Urinary bladder (tissue), 4 donors: ENCODE measurements around the gene DUSP10. TPM values are rescaled to one million over a fixed set of nuclear protein-coding genes. Genes with fewer than 3 reads are reported as not detected.

ENCODE experiments used
- DNase-seq: peaks from one replicate; pipeline ENCODE4 v3.0.0-alpha.2; 2015; ENCODE audit errors: extremely low spot score
- H3K27ac ChIP-seq: one replicate; pipeline ENCODE4 v1.5.1; 2013; ENCODE audit warnings: low read depth, mild to moderate bottlenecking, moderate library complexity
- H3K36me3 ChIP-seq: one replicate; pipeline ENCODE4 v1.6.1; 2013; ENCODE audit warnings: mild to moderate bottlenecking, moderate library complexity; ENCODE audit not compliant: insufficient read depth
- H3K4me1 ChIP-seq: one replicate; pipeline ENCODE4 v1.6.1; 2013; ENCODE audit warnings: mild to moderate bottlenecking, moderate library complexity; ENCODE audit not compliant: insufficient read depth
- H3K4me3 ChIP-seq: one replicate; pipeline ENCODE4 v1.5.1; 2013; ENCODE audit warnings: low read depth, low read length
- WGBS: extraction: QIAGEN DNeasy Blood & Tissue Kit; methylation state at CpG from one replicate; pipeline ENCODE4 v1.1.7; 2013; 5-methylcytosine and 5-hydroxymethylcytosine counted together
- polyA plus RNA-seq: library from polyadenylated mRNA; stranded (reverse); fragments of 200-250 nt; gene quantifications from one replicate; pipeline ENCODE4 v1.2.3, GENCODE V29; 2013
- total RNA-seq: library from RNA; depleted of rRNA; stranded (reverse); fragments of >200 nt; gene quantifications from one replicate; pipeline ENCODE4 v1.2.3, GENCODE V29; 2014
- donor health status: healthy with polysubstance abuse.
- donor health status: healthy.

Gene DUSP10
- total and polyA plus RNA-seq, 2 donors: 5.5 to 15.6 TPM

DNA sequence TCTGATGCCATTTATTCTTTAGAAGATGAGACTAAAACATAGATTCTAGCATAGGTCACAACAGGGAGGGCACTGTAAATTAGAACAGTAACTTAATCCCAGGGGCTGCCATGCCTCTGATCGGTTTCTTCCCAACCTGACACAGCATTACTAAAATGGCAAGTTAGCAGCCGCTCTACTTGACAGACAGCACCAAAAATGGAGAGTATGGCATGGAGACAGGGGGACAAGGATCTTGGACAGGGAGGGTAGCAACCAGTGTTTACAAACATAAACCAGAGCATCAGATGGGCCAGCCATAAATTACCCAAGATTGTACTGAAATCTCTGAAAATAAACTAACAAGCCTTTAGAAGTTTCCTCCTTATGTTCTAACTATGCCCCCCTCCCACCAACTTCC is 5.9 kb downstream of the DUSP10 start:
- no peak overlapping the region for H3K4me3 ChIP-seq
- no peak for DNase-seq
- WGBS: 79% methylated on average over 2 of the region's 2 CpGs
- no peak overlapping the region for H3K27ac ChIP-seq
- no peaks in the 10 kb centered on the region for H3K4me1 ChIP-seq
- H3K36me3 ChIP-seq: no peaks in the 10 kb centered on the region

DNA sequence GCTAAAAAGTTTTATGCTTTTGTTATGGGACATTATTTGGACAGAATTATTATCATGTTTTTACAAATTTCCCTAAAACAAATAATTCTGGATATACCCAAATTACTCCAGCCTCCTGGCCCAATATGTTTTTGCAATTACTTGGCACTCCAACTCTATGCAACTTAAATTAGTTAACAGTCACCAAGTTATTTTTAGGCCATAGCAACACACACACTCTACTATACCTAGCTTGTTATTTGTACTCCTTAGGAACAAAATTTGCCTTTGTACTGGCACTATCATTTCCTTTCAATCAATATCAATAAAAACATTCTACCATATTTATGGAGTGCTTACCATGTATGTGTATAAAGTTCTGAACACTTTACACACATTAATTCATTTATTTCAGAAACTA is 7.7 kb downstream of the DUSP10 start:
- H3K27ac ChIP-seq: no peak overlapping the region
- DNase-seq: no peak
- H3K4me3 ChIP-seq: no peak overlapping the region
- H3K4me1 ChIP-seq: no peaks in the 10 kb centered on the region
- H3K36me3 ChIP-seq: no peaks in the 10 kb centered on the region

DNA sequence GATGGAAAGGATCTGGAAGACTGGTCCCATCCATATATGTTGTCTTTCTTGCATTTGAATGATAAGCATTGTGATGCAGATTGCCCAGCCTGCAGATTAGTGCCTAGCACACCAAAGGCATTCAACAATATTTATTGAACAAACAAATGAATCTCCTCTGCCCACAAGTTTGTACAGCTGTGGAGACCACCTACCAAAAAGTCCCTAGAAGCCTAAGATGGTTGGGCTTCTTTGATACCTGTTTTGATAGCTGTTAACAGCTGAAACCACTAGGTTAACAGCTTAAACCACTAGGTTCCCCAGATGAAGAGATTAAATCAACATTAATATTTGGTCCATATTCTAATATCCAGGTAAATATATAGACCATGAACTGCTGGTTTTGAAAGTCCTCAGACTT is 9.8 kb downstream of the DUSP10 start:
- no peaks in the 10 kb centered on the region for H3K4me1 ChIP-seq
- H3K27ac ChIP-seq: no peak overlapping the region

DNA sequence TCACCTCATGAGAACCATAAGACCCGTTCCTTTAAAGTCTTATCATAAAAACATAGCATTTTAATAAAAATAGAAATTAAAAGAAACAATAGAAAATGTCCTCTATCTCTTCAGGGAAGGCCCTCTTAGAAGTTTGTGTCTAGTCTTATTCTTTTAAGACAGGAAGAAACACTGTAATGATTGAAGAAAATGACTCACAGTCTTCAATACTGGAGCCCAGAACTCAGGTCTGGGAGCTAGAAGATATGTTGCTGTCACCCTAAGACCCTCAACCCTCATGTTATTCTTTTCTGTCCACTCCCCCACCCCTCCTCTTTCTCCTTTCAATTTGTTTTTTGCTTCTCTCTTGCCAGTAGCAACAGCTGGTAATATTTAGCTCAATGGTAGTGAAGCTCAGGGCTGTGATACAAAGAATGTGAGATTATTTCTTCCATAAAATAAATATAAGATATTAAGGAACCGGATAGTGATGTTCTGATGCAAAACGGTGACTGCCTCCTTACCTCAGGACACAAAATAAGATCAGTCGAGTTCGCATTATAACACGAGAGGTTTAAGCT is 12.0 kb downstream of the DUSP10 start:
- H3K27ac ChIP-seq: no peak overlapping the region
- H3K4me3 ChIP-seq: no peak overlapping the region
- H3K36me3 ChIP-seq: no peaks in the 10 kb centered on the region
- H3K4me1 ChIP-seq: no peaks in the 10 kb centered on the region
- 47% methylated on average over 6 of the region's 6 CpGs for whole genome bisulfite sequencing
- DNase-seq: no peak

More for the DNA sequence above, 9.8 kb downstream of the DUSP10 start:
- DNase-seq: no peak
- Histone ChIP-seq H3K4me3 (no peak overlapping the region), H3K36me3 (no peaks in the 10 kb centered on the region)

DNA sequence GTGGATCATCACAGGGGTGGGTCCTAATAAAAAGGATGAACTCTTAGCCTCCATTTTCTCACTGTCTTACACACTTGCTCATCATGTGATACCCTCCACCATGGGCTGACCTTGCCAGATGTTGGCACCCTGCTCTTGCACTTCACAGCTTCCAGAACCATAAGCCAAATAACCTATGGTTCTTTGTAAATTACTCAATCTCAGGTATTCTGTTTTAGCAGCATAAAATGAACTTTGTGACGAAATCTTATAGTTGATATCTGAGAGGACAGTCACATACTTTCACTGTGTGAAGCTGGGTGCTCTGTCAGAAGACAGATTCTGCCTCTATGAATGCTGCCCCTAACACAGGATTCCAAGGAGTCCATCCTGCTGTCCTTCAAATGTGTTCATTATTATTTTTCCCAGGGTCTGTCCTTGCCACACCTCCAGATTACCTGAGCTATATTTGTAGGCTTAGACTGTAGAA is 13.8 kb downstream of the DUSP10 start:
- 94% methylated on average over 1 of the region's 1 CpG for WGBS
- Histone ChIP-seq H3K36me3 (no peaks in the 10 kb centered on the region), H3K27ac (no peak overlapping the region), H3K4me1 (no peaks in the 10 kb centered on the region), H3K4me3 (no peak overlapping the region)
- DNase-seq: no peak

DNA sequence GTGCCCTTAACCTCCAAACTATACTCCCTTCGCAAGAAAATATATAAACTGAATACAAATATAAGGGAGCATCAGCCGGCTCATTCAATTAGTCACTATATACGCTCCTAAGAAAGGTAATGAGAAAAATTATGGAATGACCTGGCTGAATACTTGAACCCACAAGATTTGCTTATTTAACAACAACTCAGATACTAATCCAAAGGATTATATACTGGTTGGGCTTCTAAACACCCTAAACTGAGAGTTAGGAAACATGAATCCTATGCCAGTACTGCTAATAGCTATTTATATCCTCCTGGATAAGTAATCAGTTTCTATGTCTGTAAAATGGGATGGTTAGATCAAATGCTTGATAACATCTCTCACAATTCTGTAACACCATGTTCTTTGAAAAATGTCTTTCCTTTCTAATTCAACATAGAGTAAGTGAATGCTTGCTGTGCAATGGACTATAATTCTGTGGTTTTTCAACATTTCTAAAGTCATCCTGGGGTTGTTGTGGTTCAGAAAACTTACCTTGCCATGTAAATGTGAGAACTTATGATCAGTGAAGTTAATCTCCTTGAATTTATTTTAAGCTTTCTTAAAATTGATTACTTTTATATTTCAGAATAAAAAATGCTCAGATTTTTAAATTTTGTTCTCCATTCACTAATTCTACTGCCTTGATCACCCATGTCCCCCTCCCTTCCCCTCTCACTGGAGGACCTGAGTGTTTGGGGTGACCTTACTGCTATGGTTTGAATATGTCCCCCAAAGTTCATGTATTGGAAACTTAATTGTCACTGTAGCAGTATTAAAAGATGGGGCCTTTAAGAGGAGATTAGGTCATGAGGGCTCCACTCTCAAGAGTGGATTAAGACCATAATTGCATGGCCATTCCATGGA is 14.5 kb downstream of the DUSP10 start:
- no peak overlapping the region for H3K27ac ChIP-seq
- H3K4me1 ChIP-seq: no peaks in the 10 kb centered on the region
- no peak overlapping the region for H3K4me3 ChIP-seq
- H3K36me3 ChIP-seq: no peaks in the 10 kb centered on the region
- WGBS: 94% methylated on average over 3 of the region's 3 CpGs
- no peak for DNase-seq

DNA sequence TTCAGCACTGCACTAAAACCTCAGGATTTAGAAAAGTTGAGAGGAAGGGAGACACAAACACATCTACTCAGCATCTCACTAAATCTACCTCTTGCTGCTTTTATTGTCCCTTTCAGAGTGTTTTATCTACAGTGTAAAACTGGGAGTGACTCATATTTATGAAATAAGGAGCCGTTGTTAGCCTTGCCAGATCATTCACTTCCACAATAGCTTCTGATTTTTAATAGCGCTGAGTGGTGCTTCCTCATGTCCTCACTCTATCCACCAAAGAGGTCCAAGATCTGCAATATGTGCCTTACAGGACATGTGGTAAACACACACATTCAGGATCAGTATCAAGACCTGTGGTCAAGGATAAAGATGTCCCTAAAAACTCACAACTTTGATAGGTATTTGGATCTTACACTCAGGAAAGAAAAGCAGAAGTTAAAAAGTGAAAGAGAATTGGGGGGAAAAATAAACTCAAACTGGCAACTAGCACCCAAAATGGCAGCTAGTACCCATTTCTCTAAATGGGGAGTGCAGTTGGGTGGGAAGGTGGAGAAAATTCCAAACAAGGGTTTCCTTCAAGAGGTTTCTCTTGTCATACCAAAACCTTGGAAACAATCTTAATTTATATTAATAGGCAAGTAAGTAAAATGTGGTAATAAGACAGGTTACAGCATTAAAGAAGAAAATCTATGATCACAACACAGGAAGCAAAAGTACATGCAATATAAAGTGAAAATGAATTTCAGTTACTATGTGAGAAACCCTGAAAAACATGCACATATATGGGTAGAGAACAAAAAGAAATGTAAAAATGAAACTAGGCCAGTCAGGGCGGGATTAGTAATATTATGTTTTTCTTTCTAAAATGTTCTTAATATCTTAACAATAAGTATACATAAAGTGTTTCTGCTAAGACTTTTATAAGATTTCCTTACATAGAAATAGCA is 15.9 kb downstream of the DUSP10 start:
- no peak for DNase-seq
- Histone ChIP-seq H3K4me1 (no peaks in the 10 kb centered on the region), H3K27ac (no peak overlapping the region), H3K36me3 (no peaks in the 10 kb centered on the region), H3K4me3 (no peak overlapping the region)
- 57% methylated on average over 3 of the region's 3 CpGs for WGBS

DNA sequence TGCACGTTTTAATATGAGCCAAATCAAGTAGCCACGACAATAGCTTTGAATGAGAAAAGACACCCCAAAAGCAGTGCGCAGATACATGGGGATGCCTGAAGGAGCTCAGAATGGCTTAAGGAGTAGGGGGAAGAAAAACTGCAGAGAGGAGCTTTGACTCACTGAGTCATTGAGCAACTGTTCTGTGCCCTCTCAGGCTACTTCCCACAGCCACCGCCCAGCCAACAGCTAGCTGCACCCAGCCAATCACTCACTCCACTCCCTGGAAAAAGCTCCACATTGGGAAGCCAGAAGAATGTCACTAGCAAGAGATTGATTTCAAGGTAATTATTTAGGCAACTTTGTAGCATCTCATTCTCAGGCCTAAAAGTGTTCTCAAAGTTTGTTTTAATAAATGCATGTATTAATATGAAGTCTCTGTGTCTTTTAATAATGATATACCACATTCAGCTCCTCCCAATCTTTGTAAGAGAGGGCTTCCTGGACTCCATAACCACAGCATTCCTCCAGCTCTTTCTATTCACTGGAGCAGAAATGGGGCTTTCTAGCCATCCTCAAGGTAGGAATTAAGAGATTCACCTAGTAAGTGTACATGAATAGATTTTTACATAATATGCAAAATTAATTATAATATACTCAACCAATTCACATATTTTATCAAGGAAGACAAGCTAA is 16.8 kb downstream of the DUSP10 start:
- Histone ChIP-seq H3K4me3 (no peak overlapping the region), H3K27ac (no peak overlapping the region), H3K4me1 (no peaks in the 10 kb centered on the region), H3K36me3 (no peaks in the 10 kb centered on the region)
- no peak for DNase-seq
- 91% methylated on average over 4 of the region's 4 CpGs for WGBS

DNA sequence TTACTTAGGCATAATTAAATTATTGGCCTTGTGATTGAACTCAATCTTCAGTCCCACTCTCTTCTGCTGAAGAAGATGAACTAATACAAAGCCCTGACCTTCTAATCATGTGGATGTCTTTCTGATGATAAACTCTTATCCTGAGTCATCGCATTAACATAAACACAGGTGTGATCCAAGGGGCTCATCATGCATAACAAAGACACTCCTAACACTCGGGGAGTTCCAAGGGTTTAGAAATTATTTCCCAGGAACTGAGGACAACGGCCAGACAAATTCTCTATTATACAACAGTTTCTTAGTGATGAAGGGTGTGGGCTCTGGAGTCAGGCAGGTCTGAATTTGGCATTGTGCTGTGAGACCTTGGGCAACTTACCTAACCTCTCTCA is 18.0 kb downstream of the DUSP10 start:
- no peak overlapping the region for H3K4me3 ChIP-seq
- 95% methylated on average over 3 of the region's 3 CpGs for WGBS
- no peak for DNase-seq
- no peaks in the 10 kb centered on the region for H3K36me3 ChIP-seq
- no peaks in the 10 kb centered on the region for H3K4me1 ChIP-seq
- H3K27ac ChIP-seq: no peak overlapping the region

DNA sequence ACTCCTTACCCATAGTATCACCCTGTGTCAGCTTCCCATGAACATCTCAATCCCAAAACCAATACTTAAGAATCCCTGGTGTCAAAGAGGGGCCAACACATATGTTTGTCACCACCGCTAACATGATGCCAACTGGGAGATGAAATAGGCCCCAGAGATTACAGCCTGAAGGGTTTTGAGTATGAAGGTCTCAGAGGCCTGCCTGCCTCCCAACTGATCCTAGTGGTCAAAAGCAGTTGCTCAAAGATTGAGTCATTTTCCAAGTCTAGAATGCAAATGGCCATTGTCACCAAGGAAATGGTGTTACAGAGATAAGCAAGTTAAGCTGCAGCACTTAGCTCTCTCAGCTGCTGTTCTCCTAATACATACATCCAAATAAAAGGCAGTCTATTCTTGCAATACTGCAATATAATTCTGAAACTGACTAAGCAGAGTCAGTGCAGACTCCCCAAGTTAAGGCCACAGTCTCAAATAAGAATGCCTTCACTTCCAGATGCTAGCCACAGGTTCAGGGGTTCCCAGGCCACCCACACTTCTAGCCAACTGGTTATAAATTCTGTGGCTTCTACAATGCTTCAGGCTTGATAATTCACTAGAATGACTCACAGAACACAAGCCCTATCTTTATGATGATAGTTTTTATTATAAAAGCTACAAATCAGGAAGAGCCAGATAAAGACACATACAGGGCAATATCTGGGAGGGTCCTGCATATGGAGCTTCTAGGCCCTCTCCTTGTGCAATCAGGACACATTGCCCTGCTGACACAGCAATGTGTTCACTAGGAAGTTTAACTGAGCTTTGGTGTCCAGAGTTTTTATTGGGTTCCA is 18.7 kb downstream of the DUSP10 start:
- WGBS: 97% methylated on average over 1 of the region's 1 CpG
- Histone ChIP-seq H3K36me3 (no peaks in the 10 kb centered on the region), H3K4me3 (no peak overlapping the region), H3K4me1 (no peaks in the 10 kb centered on the region), H3K27ac (no peak overlapping the region)
- DNase-seq: no peak

DNA sequence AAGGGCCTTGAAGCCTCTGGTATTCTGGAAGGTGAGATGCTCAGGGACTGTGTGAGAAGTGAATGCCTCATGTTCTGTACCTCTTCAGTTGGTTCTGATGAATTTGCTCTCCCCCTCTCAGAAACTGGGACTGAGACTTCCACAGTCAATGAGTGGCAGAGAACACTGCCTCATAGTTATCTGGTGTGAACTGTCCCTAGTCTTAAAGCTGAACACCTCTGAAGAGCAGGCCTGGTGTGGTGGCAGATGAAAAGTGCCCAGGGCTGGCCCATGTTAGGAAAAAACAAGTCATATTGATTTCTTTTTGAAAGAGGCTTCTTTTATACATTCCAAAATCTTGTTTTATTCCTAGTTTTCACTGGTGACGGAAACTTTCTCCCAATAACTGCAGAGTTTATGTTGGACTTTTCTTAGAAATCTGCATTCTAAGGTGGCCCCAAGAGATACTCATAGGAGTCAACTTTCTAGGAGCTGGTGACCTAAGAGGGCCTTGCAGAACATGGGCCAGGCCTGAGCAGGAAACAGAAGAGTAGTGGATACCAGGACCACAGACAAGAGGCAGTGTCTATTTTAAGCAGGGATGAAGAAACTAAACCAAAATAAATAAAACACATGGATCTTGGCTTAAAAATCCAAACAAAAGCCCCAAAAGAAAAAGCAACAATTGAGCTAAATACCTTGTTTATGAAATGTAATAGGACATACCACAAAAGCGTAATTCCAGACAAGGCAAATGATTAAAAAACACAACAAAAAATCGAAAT is 19.5 kb downstream of the DUSP10 start:
- Histone ChIP-seq H3K36me3 (no peaks in the 10 kb centered on the region), H3K27ac (no peak overlapping the region), H3K4me3 (no peak overlapping the region), H3K4me1 (no peaks in the 10 kb centered on the region)
- WGBS: 90% methylated on average over 3 of the region's 3 CpGs
- DNase-seq: no peak

DNA sequence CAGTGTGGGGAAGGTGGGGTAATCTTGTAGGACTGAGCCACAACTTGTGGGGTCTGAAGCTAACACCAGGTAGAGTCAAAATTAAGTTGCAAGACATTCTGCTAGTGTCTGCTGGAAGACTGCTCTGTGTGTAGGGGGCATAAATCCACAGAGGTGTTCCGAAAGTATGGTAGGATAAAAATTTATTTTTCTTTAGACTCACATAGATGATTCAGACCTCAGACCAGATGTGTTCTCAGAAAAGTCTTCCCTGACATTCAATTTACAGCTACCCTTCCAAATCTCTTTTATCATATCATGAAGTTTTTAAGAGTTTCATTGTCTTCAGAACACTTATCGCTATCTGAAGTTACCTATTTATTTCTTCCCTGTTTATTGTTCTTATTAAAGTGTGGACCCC is 21.3 kb downstream of the DUSP10 start:
- DNase-seq: no peak
- Histone ChIP-seq H3K4me1 (no peaks in the 10 kb centered on the region), H3K36me3 (no peaks in the 10 kb centered on the region), H3K27ac (no peak overlapping the region), H3K4me3 (no peak overlapping the region)
- WGBS: 68% methylated on average over 2 of the region's 2 CpGs
